Dedifferentiated amniotic fluid mesenchymal stem cell (primary cell): ENCODE measurements around the gene MAP1LC3A.

Experiments
- DNase-seq: peaks from one replicate; pipeline ENCODE4 v3.0.0-alpha.2; 2016; ENCODE audit errors: extremely low spot score

The MAP1LC3A gene

GRCh38 chr20:34529742-34530141 is 28.8 kb upstream of the MAP1LC3A start:
- DNase-seq = no peak

GRCh38 chr20:34530342-34530741 is 28.2 kb upstream of the MAP1LC3A start:
- no peak for DNase-seq

- no peak for DNase-seq
These were observed 26.8 kb upstream of the MAP1LC3A start for GRCh38 chr20:34531608-34532265.

- DNase-seq = no peak
These were observed 26.2 kb upstream of the MAP1LC3A start for GRCh38 chr20:34532320-34532719.

GRCh38 chr20:34532756-34533155 is 25.8 kb upstream of the MAP1LC3A start:
- no peak for DNase-seq

- DNase-seq = no peak
These were observed 23.9 kb upstream of the MAP1LC3A start for GRCh38 chr20:34534391-34535165.

- no peak for DNase-seq
These were observed 23.1 kb upstream of the MAP1LC3A start for GRCh38 chr20:34535301-34535840.

- no peak for DNase-seq
These were observed 22.7 kb upstream of the MAP1LC3A start for GRCh38 chr20:34535857-34536256.

- no peak for DNase-seq
These were observed 21.6 kb upstream of the MAP1LC3A start for GRCh38 chr20:34536798-34537394.

- DNase-seq = no peak
These were observed 20.9 kb upstream of the MAP1LC3A start for GRCh38 chr20:34537651-34538050.

- peak; percentile 40 for DNase-seq
These were observed 19.8 kb upstream of the MAP1LC3A start for GRCh38 chr20:34538671-34539123.

- no peak for DNase-seq
These were observed 18.8 kb upstream of the MAP1LC3A start for GRCh38 chr20:34539756-34540155.

GRCh38 chr20:34540596-34541263 is 17.8 kb upstream of the MAP1LC3A start:
- no peak for DNase-seq

GRCh38 chr20:34541264-34541901 is 17.1 kb upstream of the MAP1LC3A start:
- DNase-seq = no peak

- DNase-seq = no peak
These were observed 16.6 kb upstream of the MAP1LC3A start for GRCh38 chr20:34541917-34542316.

- no peak for DNase-seq
These were observed 16.1 kb upstream of the MAP1LC3A start for GRCh38 chr20:34542439-34542838.

GRCh38 chr20:34543463-34544056 is 15.0 kb upstream of the MAP1LC3A start:
- DNase-seq = no peak

GRCh38 chr20:34544109-34544796 is 14.3 kb upstream of the MAP1LC3A start:
- no peak for DNase-seq

GRCh38 chr20:34546751-34547181 is 11.8 kb upstream of the MAP1LC3A start:
- DNase-seq = no peak

GRCh38 chr20:34547844-34548613 is 10.5 kb upstream of the MAP1LC3A start:
- no peak for DNase-seq
